Measurements from ENCODE around the gene MYO3A. TPM values are rescaled to one million over a fixed set of nuclear protein-coding genes. Genes with fewer than 3 reads are reported as not detected.

Gene MYO3A
- total and polyA plus RNA-seq, 3 experiments from 2014 or later: not detected

DNA sequence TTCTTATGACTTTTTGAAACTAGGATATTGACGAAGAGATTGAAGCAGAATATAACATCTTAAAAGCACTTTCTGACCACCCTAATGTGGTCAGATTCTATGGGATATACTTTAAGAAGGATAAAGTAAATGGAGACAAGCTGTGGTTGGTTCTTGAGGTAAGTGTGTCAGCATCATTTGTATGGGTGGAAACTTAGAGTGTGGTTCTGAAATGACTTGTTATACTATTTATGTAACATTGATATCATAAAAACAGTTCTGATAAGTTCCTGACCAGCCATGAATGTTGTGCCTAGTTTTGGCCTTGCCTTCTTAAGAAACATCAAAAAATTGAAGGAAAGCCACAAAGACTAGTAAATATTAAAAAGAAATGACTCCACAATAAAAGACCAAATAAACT is 20.8 kb downstream of the MYO3A start:
- Histone ChIP-seq H3K9me3 (ENCODE audit: low read length) (no peaks in the 10 kb centered on the region), H3K4me3 (ENCODE audit: low read length) (no peak overlapping the region), H3K27me3 (ENCODE audit: insufficient read depth, low read length, poor library complexity, severe bottlenecking) (no peaks in the 10 kb centered on the region), H3K36me3 (ENCODE audit: insufficient read depth, low read length) (no peaks in the 10 kb centered on the region), H3K27ac (ENCODE audit: low read depth, low read length) (no peak overlapping the region), H3K4me1 (ENCODE audit: insufficient read depth, low read length) (no peaks in the 10 kb centered on the region)
- peaks cover 2 to 10% (median 7%) of the 10 kb centered on the region in 5 donors for H3K9me3 Mint-ChIP-seq
- no peak overlapping the region for H3K27ac Mint-ChIP-seq
- H3K4me1 Mint-ChIP-seq: no peaks in the 10 kb centered on the region
- POLR2A ChIA-PET: no interaction called here
- H3K36me3 Mint-ChIP-seq: no peaks in the 10 kb centered on the region
- no peak overlapping the region for H3K4me3 Mint-ChIP-seq
- DNase-seq: no peak
- H3K27me3 Mint-ChIP-seq: peaks cover 0 to 5% of the 10 kb centered on the region in 2 donors
- CTCF ChIA-PET: no interaction called here

DNA sequence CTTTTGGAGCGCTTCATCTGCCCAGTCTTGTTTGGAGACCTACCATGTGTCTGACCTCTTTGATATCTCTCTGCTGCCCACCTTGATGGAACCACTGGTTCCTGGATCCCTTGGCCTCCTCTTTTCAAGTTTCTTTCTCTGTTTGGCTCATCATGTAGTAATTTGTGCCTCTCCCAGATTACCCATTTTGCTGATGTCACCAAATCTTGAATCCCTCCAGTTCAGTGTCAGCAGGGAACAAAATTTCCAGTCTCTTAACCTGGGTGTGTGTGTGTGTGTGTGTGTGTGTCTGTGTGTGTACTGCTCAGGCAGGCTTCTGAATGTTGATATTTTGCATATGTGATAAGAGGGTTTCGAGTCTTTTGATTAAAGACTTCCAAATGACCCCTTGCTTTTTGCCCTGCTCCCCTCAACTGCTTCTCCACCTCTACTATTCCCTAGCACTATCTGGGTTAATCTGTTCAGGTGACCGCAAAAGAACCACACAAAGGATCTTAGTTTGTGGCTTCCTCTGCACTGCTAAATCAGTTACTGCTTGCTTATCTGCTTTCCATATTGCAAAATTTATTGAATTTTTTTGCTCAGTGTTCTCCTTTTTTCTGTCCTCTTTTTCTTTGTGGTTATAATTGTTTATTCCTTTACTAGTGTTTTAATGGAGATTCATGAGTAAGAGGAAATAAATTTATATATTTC is 25.7 kb downstream of the MYO3A start:
- H3K4me1 ChIP-seq (ENCODE audit: insufficient read depth, low read length): no peaks in the 10 kb centered on the region
- no peaks in the 10 kb centered on the region for H3K9me3 ChIP-seq (ENCODE audit: low read length)
- no peak overlapping the region for H3K27ac Mint-ChIP-seq
- no peaks in the 10 kb centered on the region for H3K27me3 ChIP-seq (ENCODE audit: insufficient read depth, low read length, poor library complexity, severe bottlenecking)
- no peak overlapping the region for H3K4me3 Mint-ChIP-seq
- no peak for DNase-seq
- H3K4me3 ChIP-seq (ENCODE audit: low read length): no peak overlapping the region
- no peaks in the 10 kb centered on the region for H3K4me1 Mint-ChIP-seq
- H3K9me3 Mint-ChIP-seq: peaks cover 3 to 10% (median 4%) of the 10 kb centered on the region in 5 donors
- H3K36me3 Mint-ChIP-seq: no peaks in the 10 kb centered on the region
- POLR2A ChIA-PET: no interaction called here
- H3K27ac ChIP-seq (ENCODE audit: low read depth, low read length): no peak overlapping the region
- CTCF ChIA-PET: no interaction called here
- no peaks in the 10 kb centered on the region for H3K36me3 ChIP-seq (ENCODE audit: insufficient read depth, low read length)
- H3K27me3 Mint-ChIP-seq: no peaks in the 10 kb centered on the region

DNA sequence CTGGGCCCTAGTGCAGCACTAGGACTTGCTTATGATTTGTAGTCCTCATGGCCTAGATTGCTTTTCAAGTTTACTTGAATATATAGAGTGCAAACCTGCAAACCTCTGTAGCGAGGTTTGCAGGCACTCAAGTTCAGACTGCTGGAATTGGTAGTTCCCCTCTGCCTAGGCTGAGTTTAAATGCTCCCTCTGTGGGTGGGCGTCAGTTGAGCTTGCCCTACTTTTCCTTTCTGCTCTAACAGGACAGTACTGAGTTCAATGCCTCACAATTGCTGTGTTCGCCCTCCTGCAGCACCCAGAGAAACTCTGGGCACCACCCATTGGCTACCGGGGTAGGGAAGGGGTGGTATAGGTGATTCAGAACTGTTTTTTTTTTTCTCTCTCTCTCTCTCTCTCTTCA is 31.6 kb downstream of the MYO3A start:
- H3K4me3 ChIP-seq (ENCODE audit: low read length): no peak overlapping the region
- DNase-seq: no peak
- H3K9me3 ChIP-seq (ENCODE audit: low read length): no peaks in the 10 kb centered on the region
- Mint-ChIP-seq H3K27ac (no peak overlapping the region), H3K9me3 (peaks cover 0 to 2% (median 0%) of the 10 kb centered on the region in 5 donors), H3K36me3 (no peaks in the 10 kb centered on the region), H3K4me1 (no peaks in the 10 kb centered on the region), H3K4me3 (no peak overlapping the region), H3K27me3 (peaks cover 0 to 2% of the 10 kb centered on the region in 2 donors)
- H3K27ac ChIP-seq (ENCODE audit: low read depth, low read length): no peak overlapping the region
- no peaks in the 10 kb centered on the region for H3K36me3 ChIP-seq (ENCODE audit: insufficient read depth, low read length)
- CTCF ChIA-PET: no interaction called here
- POLR2A ChIA-PET: no interaction called here
- H3K27me3 ChIP-seq (ENCODE audit: insufficient read depth, low read length, poor library complexity, severe bottlenecking): no peaks in the 10 kb centered on the region
- no peaks in the 10 kb centered on the region for H3K4me1 ChIP-seq (ENCODE audit: insufficient read depth, low read length)

DNA sequence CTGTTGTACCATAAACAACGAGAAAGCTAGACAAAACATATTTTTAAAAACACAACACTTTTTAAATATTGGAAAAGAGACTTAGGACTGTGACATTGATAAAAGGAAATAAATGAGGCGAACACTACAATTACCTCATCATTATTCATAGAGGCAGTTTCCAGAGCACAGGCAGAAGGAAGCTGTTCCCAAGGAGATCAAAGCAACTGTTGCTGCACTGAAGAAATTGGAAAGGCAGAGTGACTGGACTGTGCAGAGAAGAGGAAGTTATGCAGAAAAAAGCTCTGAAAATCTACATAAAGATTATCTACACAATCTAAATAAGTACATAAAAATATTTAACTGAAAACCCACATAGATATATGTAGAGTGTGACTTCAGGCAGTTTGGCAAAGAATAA is 32.8 kb downstream of the MYO3A start:
- DNase-seq: no peak
- Histone ChIP-seq H3K36me3 (ENCODE audit: insufficient read depth, low read length) (no peaks in the 10 kb centered on the region), H3K9me3 (ENCODE audit: low read length) (no peaks in the 10 kb centered on the region), H3K27ac (ENCODE audit: low read depth, low read length) (no peak overlapping the region), H3K4me3 (ENCODE audit: low read length) (no peak overlapping the region), H3K27me3 (ENCODE audit: insufficient read depth, low read length, poor library complexity, severe bottlenecking) (no peaks in the 10 kb centered on the region), H3K4me1 (ENCODE audit: insufficient read depth, low read length) (no peaks in the 10 kb centered on the region)
- no peak overlapping the region for H3K4me3 Mint-ChIP-seq
- H3K27me3 Mint-ChIP-seq: peaks cover 0 to 2% of the 10 kb centered on the region in 2 donors
- H3K27ac Mint-ChIP-seq: no peak overlapping the region
- peaks cover 0 to 2% (median 0%) of the 10 kb centered on the region in 5 donors for H3K9me3 Mint-ChIP-seq
- ChIA-PET CTCF (no interaction called here), POLR2A (no interaction called here)
- no peaks in the 10 kb centered on the region for H3K4me1 Mint-ChIP-seq
- H3K36me3 Mint-ChIP-seq: no peaks in the 10 kb centered on the region

DNA sequence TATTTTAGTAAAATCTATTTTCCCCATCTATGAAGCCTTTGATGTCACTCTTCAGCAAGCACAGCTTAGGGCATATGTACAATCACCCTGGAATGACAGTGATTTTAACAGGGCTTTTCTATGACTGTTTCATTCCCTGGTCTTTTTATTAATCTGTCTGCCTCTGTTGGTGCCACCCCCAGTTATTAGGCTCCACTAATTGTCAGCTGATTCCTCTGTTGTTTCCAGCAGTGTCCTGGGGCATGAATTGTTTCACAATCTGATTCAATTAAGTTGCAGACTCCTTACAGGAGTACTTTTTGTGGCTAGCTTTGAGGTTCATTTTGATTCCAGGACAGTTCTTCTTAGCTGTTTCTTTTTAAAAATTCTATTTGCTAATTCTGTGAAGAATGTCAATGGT is 38.6 kb downstream of the MYO3A start:
- H3K4me1 Mint-ChIP-seq: no peaks in the 10 kb centered on the region
- H3K27me3 Mint-ChIP-seq: peaks cover 2 to 5% of the 10 kb centered on the region in 2 donors
- H3K4me1 ChIP-seq (ENCODE audit: insufficient read depth, low read length): no peaks in the 10 kb centered on the region
- no peak overlapping the region for H3K27ac ChIP-seq (ENCODE audit: low read depth, low read length)
- no peaks in the 10 kb centered on the region for H3K27me3 ChIP-seq (ENCODE audit: insufficient read depth, low read length, poor library complexity, severe bottlenecking)
- ChIA-PET POLR2A (no interaction called here), CTCF (no interaction called here)
- H3K27ac Mint-ChIP-seq: no peak overlapping the region
- no peak overlapping the region for H3K4me3 ChIP-seq (ENCODE audit: low read length)
- no peaks in the 10 kb centered on the region for H3K9me3 ChIP-seq (ENCODE audit: low read length)
- DNase-seq: no peak
- H3K36me3 ChIP-seq (ENCODE audit: insufficient read depth, low read length): no peaks in the 10 kb centered on the region
- peaks cover 0 to 2% (median 0%) of the 10 kb centered on the region in 5 donors for H3K9me3 Mint-ChIP-seq
- H3K36me3 Mint-ChIP-seq: no peaks in the 10 kb centered on the region
- no peak overlapping the region for H3K4me3 Mint-ChIP-seq

DNA sequence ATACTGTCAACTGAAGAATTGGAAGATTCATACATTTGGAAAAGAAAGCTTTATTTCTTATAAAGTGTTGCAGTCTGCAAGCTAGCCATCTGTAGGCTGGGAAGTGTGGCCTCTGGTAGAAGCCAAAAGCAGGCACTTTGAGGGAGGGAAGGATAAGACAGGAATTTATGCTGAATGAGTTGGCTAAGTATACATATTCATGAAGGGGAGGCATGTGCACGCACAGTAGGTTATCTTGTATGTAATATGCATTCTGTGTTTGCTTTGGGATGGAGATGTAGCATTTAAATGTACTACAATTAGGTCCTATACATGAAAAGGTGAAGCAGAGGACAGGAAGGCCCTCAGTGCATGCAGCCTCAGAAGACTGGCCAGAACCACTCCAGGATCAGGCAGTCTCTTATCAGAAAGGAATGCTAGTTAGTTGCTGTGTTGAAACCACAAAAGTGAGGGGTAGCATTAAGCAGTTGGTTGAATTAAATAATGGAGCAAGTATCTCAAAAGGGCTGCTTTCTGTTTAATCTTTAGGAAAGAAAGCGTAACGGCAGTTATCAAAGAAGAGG is 40.9 kb downstream of the MYO3A start:
- DNase-seq: no peak
- POLR2A ChIA-PET: no interaction called here
- Histone ChIP-seq H3K4me1 (ENCODE audit: insufficient read depth, low read length) (no peaks in the 10 kb centered on the region), H3K27me3 (ENCODE audit: insufficient read depth, low read length, poor library complexity, severe bottlenecking) (no peaks in the 10 kb centered on the region), H3K9me3 (ENCODE audit: low read length) (no peaks in the 10 kb centered on the region), H3K36me3 (ENCODE audit: insufficient read depth, low read length) (no peaks in the 10 kb centered on the region), H3K4me3 (ENCODE audit: low read length) (no peak overlapping the region), H3K27ac (ENCODE audit: low read depth, low read length) (no peak overlapping the region)
- Mint-ChIP-seq H3K36me3 (no peaks in the 10 kb centered on the region), H3K27ac (no peak overlapping the region), H3K4me1 (no peaks in the 10 kb centered on the region), H3K9me3 (no peaks in the 10 kb centered on the region), H3K27me3 (peaks cover 1 to 5% of the 10 kb centered on the region in 2 donors), H3K4me3 (no peak overlapping the region)
- CTCF ChIA-PET: no interaction called here

DNA sequence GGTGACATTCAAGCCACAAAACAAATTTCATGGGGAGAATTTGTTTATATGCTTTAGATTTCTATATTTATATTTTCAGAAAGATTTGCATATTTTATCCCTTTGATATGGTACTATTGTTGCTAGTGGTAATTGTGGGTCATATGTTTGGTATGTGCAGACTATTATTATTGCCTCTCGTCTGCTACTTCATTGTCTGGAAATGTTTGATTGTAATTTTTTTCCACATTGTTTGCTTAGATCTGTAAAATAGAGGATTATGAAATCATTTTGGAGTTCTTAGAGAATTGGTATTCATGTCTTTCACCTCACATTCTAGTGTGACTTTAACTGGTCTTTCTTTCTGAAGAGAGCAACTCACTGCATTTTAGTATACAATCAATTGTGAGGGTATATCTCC is 44.7 kb downstream of the MYO3A start:
- Mint-ChIP-seq H3K36me3 (peaks cover 0 to 1% (median 0%) of the 10 kb centered on the region in 3 donors), H3K27ac (no peak overlapping the region), H3K4me1 (no peaks in the 10 kb centered on the region), H3K9me3 (peaks cover 0 to 4% (median 3%) of the 10 kb centered on the region in 5 donors), H3K4me3 (no peak overlapping the region), H3K27me3 (peaks cover under 1 to 3% of the 10 kb centered on the region in 2 donors)
- DNase-seq: no peak
- Histone ChIP-seq H3K27me3 (ENCODE audit: insufficient read depth, low read length, poor library complexity, severe bottlenecking) (no peaks in the 10 kb centered on the region), H3K36me3 (ENCODE audit: insufficient read depth, low read length) (no peaks in the 10 kb centered on the region), H3K4me1 (ENCODE audit: insufficient read depth, low read length) (no peaks in the 10 kb centered on the region), H3K9me3 (ENCODE audit: low read length) (no peaks in the 10 kb centered on the region), H3K4me3 (ENCODE audit: low read length) (no peak overlapping the region), H3K27ac (ENCODE audit: low read depth, low read length) (no peak overlapping the region)
- POLR2A ChIA-PET: no interaction called here
- CTCF ChIA-PET: no interaction called here

DNA sequence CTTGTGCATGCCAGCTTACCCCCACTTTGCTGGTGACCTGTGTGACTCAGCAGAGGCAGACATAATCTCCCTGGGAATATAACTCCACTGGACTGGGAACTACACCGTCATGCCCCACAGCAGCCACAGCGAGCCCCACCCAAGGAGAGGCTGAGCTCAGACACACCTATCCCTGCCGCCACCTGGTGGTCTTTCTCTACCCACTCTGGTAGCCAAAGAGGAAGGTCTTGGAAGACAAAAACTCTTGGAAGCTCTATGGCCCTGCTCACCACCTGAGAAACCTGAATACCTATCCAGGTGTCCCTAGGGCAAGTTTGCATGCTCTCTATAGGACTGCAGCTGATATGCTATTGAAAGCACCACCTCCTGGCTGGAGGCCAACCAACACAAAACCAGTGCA is 48.1 kb downstream of the MYO3A start:
- Histone ChIP-seq H3K9me3 (ENCODE audit: low read length) (no peaks in the 10 kb centered on the region), H3K36me3 (ENCODE audit: insufficient read depth, low read length) (no peaks in the 10 kb centered on the region), H3K4me1 (ENCODE audit: insufficient read depth, low read length) (no peaks in the 10 kb centered on the region), H3K27me3 (ENCODE audit: insufficient read depth, low read length, poor library complexity, severe bottlenecking) (no peaks in the 10 kb centered on the region), H3K27ac (ENCODE audit: low read depth, low read length) (no peak overlapping the region), H3K4me3 (ENCODE audit: low read length) (no peak overlapping the region)
- peaks cover 0 to 1% (median 0%) of the 10 kb centered on the region in 3 donors for H3K36me3 Mint-ChIP-seq
- DNase-seq: no peak
- no peak overlapping the region for H3K27ac Mint-ChIP-seq
- no peak overlapping the region for H3K4me3 Mint-ChIP-seq
- H3K4me1 Mint-ChIP-seq: no peaks in the 10 kb centered on the region
- peaks cover 0 to 3% of the 10 kb centered on the region in 2 donors for H3K27me3 Mint-ChIP-seq
- CTCF ChIA-PET: no interaction called here
- POLR2A ChIA-PET: no interaction called here
- peaks cover 0 to 9% (median 4%) of the 10 kb centered on the region in 5 donors for H3K9me3 Mint-ChIP-seq

Measured in CD8-positive, alpha-beta memory T cell (primary cell).